HG03045 (cell line): ENCODE data around the gene CHST6.
"Not testable (repeated sequence)": the region's sequence is repeated elsewhere in the genome, so short reads cannot be mapped to it uniquely, and the experiment has no call there.

Experiments
- ATAC-seq: cut with Tn5 transposase; IDR thresholded peaks from one replicate; pipeline ENCODE4 v1.9.1; 2021; ENCODE audit warnings: mild to moderate bottlenecking, moderate library complexity; ENCODE audit not compliant: unreplicated experiment

The CHST6 gene

DNA sequence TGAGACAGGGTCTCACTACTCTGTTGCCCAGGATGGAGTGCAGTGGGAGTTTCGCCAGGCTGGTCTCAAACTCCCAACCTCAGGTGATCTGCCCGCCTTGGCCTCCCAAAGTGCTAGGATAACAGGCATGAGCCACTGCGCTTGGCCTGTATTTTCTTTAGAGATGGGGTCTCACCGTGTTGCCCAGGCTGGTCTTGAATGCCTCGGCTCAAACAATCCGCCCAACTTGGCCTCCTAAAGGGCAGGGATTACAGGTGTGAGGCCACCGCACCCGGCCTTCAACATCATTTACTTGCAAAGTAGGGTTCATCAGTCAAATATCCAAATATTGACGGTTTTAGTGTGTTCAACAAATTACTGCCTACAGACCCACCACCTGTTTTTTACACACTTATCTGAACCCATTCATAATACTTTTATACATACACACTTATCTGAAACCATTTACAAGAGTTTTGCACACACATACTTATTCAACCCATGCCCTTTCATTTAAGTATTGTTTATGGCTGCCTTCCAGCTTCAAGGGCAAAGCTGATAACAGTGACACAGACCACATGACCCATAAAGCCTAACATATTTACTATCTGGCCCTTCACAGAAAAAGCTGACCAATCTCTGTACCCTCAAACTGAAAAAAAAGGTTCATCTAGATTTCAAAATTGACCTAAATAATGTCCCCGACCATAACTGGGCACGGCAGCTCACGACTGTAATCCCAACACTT is 42.6 kb downstream of the CHST6 start:
- no peak for ATAC-seq

DNA sequence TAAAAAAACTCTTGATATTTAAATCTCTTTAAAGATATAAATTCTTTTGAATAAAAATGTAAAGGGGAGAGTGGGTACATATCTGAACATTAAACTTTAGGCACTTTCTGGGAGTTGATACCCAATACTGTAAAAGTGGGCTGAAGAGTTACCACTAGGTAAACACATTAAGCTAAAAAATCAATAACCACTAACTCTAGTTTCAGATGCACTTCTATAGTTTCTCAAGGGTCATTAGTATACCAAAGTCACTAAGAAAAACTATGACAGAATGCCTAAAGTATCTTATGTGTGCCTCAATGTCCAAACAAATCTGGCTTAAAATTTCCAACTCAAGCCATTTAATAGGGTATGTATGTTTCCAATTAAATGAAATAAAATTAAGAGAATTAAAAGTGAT is 48.8 kb downstream of the CHST6 start:
- no peak for ATAC-seq

GRCh38 chr16:75445298-75445697 is 49.9 kb downstream of the CHST6 start:
- ATAC-seq: no peak

DNA sequence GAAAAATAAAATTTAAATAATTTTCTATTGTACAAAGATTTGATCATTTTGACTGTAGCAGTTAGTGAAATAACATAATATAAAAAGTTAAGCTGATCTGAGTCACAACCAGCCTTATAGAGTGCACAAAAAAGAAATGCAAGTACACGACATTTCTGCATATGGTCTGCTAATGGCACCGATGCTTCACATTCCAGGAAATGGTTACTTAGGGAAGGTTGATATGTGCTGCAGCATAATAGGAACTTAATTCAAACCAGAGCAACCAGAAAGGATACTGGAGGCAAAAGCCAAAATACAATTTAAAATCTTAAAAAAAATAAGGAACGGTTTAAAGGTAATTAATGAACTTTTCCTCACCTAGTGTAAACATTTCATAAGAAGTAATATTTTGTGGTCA is 51.9 kb downstream of the CHST6 start:
- no peak for ATAC-seq

DNA sequence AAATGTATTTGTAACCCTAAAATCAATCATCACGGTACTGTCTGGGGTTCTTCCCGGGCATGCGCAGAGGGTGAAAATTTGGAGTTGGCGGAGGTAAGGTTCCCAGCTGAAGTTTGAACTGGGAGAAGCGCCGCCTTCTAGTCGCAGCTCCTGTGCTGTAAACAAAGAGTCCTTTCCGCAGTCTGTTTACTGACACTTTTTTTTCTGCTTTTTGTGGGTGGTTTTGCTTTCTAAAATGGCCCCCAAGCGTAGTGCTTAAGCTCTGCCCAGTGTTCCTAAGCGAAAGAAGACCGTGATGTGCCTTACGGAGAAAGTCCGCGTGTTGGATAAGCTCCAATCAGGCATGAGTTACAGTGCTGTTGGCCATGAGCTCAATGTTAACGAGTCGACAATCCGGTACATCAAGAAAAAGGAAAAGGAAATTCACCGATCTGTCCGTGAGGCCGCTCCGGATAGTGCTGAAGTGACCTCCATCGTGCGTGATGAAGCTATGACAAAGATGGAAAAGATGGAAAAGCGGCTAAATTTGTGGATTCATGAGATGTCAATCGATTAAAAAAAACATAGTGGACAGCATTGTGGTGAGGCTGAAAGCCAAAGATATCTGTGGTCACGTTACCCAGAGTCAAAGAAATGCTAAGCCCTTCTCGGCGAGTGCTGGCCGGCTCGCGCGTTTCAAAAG is 61.4 kb downstream of the CHST6 start:
- peak; percentile 71 for ATAC-seq

DNA sequence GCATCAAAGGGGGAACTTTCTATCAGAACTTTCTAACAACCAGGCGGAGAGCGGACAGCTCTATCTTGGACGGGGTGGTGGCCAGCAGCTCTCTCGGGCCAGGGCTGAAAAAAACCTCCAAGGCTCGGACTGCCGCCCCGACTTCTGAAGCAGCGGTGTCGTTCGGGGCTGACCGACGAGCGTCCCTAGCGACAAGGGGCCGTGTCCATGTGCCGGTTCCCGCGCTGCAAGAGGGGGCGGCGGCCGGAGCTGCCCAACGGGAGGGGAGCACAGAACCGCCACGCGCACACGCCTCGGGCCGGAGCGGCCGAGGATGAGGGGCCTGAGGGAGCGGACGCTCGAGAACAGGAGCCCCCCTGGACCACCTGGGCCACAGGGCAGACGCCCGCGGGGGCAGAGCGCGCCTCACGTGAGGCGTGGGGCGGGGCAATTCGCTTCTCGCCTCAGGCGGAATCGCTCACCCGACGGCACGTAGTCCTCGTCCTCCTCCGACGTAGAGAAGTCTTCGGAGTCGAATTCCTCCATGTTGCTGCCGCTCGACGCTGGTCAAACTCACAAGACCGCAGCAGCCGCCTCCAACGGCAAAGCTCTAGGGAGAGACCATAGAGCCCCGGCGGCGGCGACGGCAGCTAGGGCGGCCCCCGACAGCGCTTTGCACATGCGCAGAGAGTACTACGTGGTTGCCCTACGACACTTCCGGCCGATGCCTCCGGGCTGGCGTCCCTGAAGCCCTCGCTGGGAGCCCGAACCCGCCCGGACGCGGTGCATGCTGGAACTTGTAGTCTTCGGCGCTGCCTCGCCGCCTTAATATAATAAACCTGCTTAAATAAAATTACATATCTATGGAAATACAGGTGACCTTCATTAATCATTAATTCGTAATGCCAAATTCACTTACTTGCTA is 62.2 kb downstream of the CHST6 start, which contains the start of gene CFDP1:
Gene CFDP1 (minus strand): TSS at position 676 of the 904 bp plus-strand sequence. CDS start 151 bp downstream, at position 525.
- peak; percentile 95 for ATAC-seq

- no peak for ATAC-seq
Measured at GRCh38 chr16:75429621-75430403, 65.4 kb downstream of the CHST6 start.

DNA sequence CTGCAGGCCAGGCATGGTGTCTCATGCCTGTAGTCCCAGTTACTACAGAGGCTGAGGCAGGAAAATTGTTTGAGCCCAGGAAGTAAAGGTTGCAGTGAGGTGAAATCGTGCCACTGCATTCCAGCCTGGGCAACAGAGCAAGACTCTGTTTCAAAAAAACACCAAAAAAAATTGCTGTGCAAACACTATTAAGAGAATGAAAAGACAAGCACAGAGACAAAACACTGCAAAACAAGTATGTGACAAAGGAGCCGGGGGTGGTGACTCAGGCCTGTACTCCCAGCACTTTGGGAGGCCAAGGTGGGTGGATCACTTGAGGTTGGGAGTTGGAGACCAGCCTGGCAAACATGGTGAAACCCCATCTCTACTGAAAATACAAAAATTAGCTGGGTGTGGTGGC is 68.7 kb downstream of the CHST6 start:
- ATAC-seq: not testable (repeated sequence)

DNA sequence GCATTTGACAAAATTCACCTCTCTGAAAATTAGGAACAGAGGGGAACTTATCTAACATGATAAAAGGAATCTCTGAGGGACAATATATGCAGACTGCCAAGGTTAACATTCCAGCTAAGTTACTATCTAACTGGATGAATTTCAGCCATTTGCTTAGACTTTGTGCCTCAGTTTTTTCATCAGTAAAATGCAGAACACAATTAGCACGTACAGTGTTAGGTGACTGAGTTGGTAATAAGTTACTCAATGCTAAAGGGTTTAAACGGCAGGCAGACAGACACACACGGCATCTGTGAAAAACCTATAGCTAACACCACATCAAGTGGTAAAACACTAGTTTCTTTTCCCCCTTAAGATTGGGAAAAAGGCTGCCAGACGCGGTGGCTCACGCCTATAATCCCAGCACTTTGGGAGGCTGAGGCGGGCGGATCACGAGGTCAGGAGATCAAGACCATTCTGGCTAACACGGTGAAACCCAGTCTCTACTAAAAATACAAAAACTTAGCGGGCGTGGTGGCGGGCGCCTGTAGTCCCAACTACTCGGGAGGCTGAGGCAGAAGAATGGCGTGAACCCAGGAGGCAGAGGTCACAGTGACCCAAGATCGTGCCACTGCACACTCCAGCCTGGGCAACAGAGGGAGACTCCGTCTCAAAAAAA is 71.0 kb downstream of the CHST6 start:
- not testable (repeated sequence) for ATAC-seq

GRCh38 chr16:75423723-75424104 is 71.5 kb downstream of the CHST6 start:
- no peak for ATAC-seq
